HFFc6 (cell line): ENCODE measurements around the gene DAGLB. TPM values are rescaled to one million over a fixed set of nuclear protein-coding genes. Genes with fewer than 3 reads are reported as not detected.

Experiments
- DNase-seq: peaks from one replicate; pipeline ENCODE4 v3.0.0-alpha.2; 2018
- H3K27ac Mint-ChIP-seq: 2 replicates; pipeline ENCODE4 v1.8.0; 2020; ENCODE audit warnings: mild to moderate bottlenecking, mixed read lengths
- H3K27me3 Mint-ChIP-seq: 2 replicates; pipeline ENCODE4 v1.8.0; 2021; ENCODE audit warnings: mild to moderate bottlenecking, moderate library complexity, mixed read lengths; ENCODE audit not compliant: insufficient read depth
- H3K36me3 Mint-ChIP-seq: 2 replicates; pipeline ENCODE4 v1.8.0; 2021; ENCODE audit warnings: low read depth, mixed read lengths
- H3K4me1 Mint-ChIP-seq: 2 replicates; pipeline ENCODE4 v1.8.0; 2020; ENCODE audit warnings: low read depth, mixed read lengths
- H3K4me3 Mint-ChIP-seq: 2 replicates; pipeline ENCODE4 v1.8.0; 2020; ENCODE audit warnings: mild to moderate bottlenecking, moderate library complexity, mixed read lengths
- H3K9me3 Mint-ChIP-seq: 2 replicates; pipeline ENCODE4 v1.8.0; 2020; ENCODE audit warnings: mild to moderate bottlenecking, mixed read lengths
- CTCF ChIP-seq: fragments of 200-600 bp; sonication (generic); IDR thresholded peaks from 2 replicates; pipeline ENCODE4 v1.5.0; 2021; ENCODE audit warnings: antibody characterized with exemption, mild to moderate bottlenecking
- total RNA-seq, 6 experiments: library from RNA; stranded (reverse); fragmentation: NEBNext Ultra II Directional; extraction: Animal tissue kit (Norgen Biotek cat#: 25700); gene quantifications; 2 replicates in 1 of 6; 3 replicates in 5 of 6; pipeline ENCODE4 v1.2.3, GENCODE V29; 2021

Gene DAGLB
- total RNA-seq, 6 experiments from 2014 or later = 29.2 to 39.5 (median 33.2) TPM

GRCh38 chr7:6491194-6491593, 43.4 kb upstream of the DAGLB start:
- TF ChIP-seq CTCF = no peak
- Mint-ChIP-seq H3K27ac (no peak overlapping the region), H3K27me3 (peaks cover 17% of the 10 kb centered on the region), H3K9me3 (peaks cover 9% of the 10 kb centered on the region), H3K36me3 (no peaks in the 10 kb centered on the region; the same call in 1 of the 2 replicates), H3K4me3 (no peak overlapping the region), H3K4me1 (peaks cover 7% of the 10 kb centered on the region)
- no peak for DNase-seq

GRCh38 chr7:6489612-6490011, 41.9 kb upstream of the DAGLB start:
- peak; percentile 35 for TF ChIP-seq CTCF
- Mint-ChIP-seq H3K36me3 (peaks cover under 1% of the 10 kb centered on the region), H3K27me3 (peaks cover 17% of the 10 kb centered on the region), H3K4me1 (peaks cover 2% of the 10 kb centered on the region), H3K9me3 (peaks cover 9% of the 10 kb centered on the region), H3K4me3 (no peak overlapping the region), H3K27ac (no peak overlapping the region)
- no peak for DNase-seq

- Mint-ChIP-seq H3K4me3 (no peak overlapping the region), H3K36me3 (peaks cover 16% of the 10 kb centered on the region), H3K27me3 (peaks cover 15% of the 10 kb centered on the region), H3K27ac (no peak overlapping the region), H3K4me1 (peaks cover 12% of the 10 kb centered on the region), H3K9me3 (peaks cover 6% of the 10 kb centered on the region)
- TF ChIP-seq CTCF = no peak
- no peak for DNase-seq
These were observed 39.4 kb upstream of the DAGLB start for GRCh38 chr7:6487184-6487545.

GRCh38 chr7:6486438-6487183, 38.9 kb upstream of the DAGLB start:
- H3K36me3 Mint-ChIP-seq = peaks cover 20% of the 10 kb centered on the region
- H3K27me3 Mint-ChIP-seq = peaks cover 10% of the 10 kb centered on the region
- H3K27ac Mint-ChIP-seq = no peak overlapping the region
- H3K9me3 Mint-ChIP-seq = peaks cover 6% of the 10 kb centered on the region
- H3K4me3 Mint-ChIP-seq = no peak overlapping the region
- peaks cover 18% of the 10 kb centered on the region for H3K4me1 Mint-ChIP-seq
- TF ChIP-seq CTCF = no peak
- no peak for DNase-seq

GRCh38 chr7:6482743-6483119, 35.0 kb upstream of the DAGLB start:
- peak overlapping the region; percentile 99 for H3K27ac Mint-ChIP-seq
- TF ChIP-seq CTCF = no peak
- H3K27me3 Mint-ChIP-seq = peaks cover 3% of the 10 kb centered on the region
- peaks cover 53% of the 10 kb centered on the region for H3K4me1 Mint-ChIP-seq
- H3K9me3 Mint-ChIP-seq = no peaks in the 10 kb centered on the region; the same call in 1 of the 2 replicates
- H3K4me3 Mint-ChIP-seq = peak overlapping the region; percentile 98
- H3K36me3 Mint-ChIP-seq = peaks cover 40% of the 10 kb centered on the region
- no peak for DNase-seq
